GM12878 (cell line): ENCODE data around the gene SYPL1. TPM values are rescaled to one million over a fixed set of nuclear protein-coding genes. Genes with fewer than 3 reads are reported as not detected.

ENCODE experiments used
- GATAD2B ChIP-seq: fragments of 450-650 bp; conservative IDR thresholded peaks from 2 replicates; pipeline ENCODE4 v1.6.1; 2017; ENCODE audit warnings: low read depth, mild to moderate bottlenecking, moderate library complexity
- MTA3 ChIP-seq: IDR thresholded peaks from 2 replicates; pipeline ENCODE4 v1.6.1; 2012; ENCODE audit warnings: low read length, inconsistent platforms, borderline replicate concordance
- NBN ChIP-seq: fragments of 450-650 bp; IDR thresholded peaks from 2 replicates; pipeline ENCODE4 v1.6.1; 2016
- NFXL1 ChIP-seq: fragments of 450-650 bp; IDR thresholded peaks from 2 replicates; pipeline ENCODE4 v1.6.1; 2017; ENCODE audit warnings: antibody characterized with exemption, mild to moderate bottlenecking, borderline replicate concordance
- NFYA ChIP-seq: IDR thresholded peaks from 2 replicates; pipeline ENCODE4 v1.6.1; 2011; ENCODE audit warnings: low read depth, mild to moderate bottlenecking, low read length, improper control_type of control experiment, borderline replicate concordance
- PAX5 ChIP-seq: IDR thresholded peaks from 2 replicates; pipeline ENCODE4 v1.6.1; 2011; ENCODE audit warnings: low read depth, low read length, borderline replicate concordance
- RFX5 ChIP-seq: IDR thresholded peaks from 2 replicates; pipeline ENCODE4 v1.6.1; 2011; ENCODE audit warnings: low read depth, low read length, improper control_type of control experiment
- STAT1 ChIP-seq: fragments of 450-650 bp; conservative IDR thresholded peaks from 2 replicates; pipeline ENCODE4 v1.6.1; 2014; ENCODE audit warnings: antibody characterized with exemption, mild to moderate bottlenecking
- TARDBP ChIP-seq: IDR thresholded peaks from 2 replicates; pipeline ENCODE4 v1.6.1; 2016; ENCODE audit warnings: borderline replicate concordance
- TCF7 ChIP-seq: IDR thresholded peaks from 2 replicates; pipeline ENCODE4 v1.6.1; 2014; ENCODE audit warnings: antibody characterized with exemption, borderline replicate concordance
- WRNIP1 ChIP-seq: IDR thresholded peaks from 2 replicates; pipeline ENCODE4 v1.6.1; 2011; ENCODE audit warnings: low read depth, low read length, improper control_type of control experiment, borderline replicate concordance
- ZNF622 ChIP-seq: fragments of 450-650 bp; IDR thresholded peaks from 2 replicates; pipeline ENCODE4 v1.6.1; 2017; ENCODE audit warnings: mild to moderate bottlenecking, inconsistent platforms
- polyA plus RNA-seq, 11 experiments: library from polyadenylated mRNA; depleted of rRNA in 4 of 11; unstranded in 6 of 11; stranded (reverse) in 5 of 11; fragments of >200 nt; fragmentation: Nextera tagmentation in 4 of 11; fragmentation: Illumina TruSeq in 1 of 11; extraction: Ambion mirVana in 4 of 11; extraction: Trizol in 1 of 11; gene quantifications; 1 replicate in 1 of 11; 2 replicates in 10 of 11; pipeline versions ENCODE4 v1.2.1 to v1.2.3, GENCODE V29; 2011 to 2016; ENCODE audit warnings: inconsistent platforms in 2 of 11, missing spikeins in 2 of 11, low read depth in 1 of 11
- total RNA-seq, 4 experiments: library from RNA; depleted of rRNA in 3 of 4; stranded (reverse); fragments of >200 nt in 3 of 4; fragmentation: Illumina TruSeq in 1 of 4; extraction: Trizol in 1 of 4; gene quantifications; 2 replicates each; pipeline versions ENCODE4 v1.2.1 to v1.2.3, GENCODE V29; 2013 to 2021
- TF ChIP-seq, protein P1 (sequence below): fragments of 450-650 bp; IDR thresholded peaks from 2 replicates; pipeline ENCODE4 v1.6.1; 2016; ENCODE audit warnings: mild to moderate bottlenecking
- TF ChIP-seq, protein P2 (sequence below): IDR thresholded peaks from 2 replicates; pipeline ENCODE4 v1.6.1; 2012; ENCODE audit warnings: improper control_type of control experiment, low read depth, low read length; ENCODE audit not compliant: insufficient replicate concordance
- TF ChIP-seq, protein P3 (sequence below): IDR thresholded peaks from 2 replicates; pipeline ENCODE4 v1.6.1; 2011; ENCODE audit warnings: mild to moderate bottlenecking, low read depth, low read length, moderate library complexity; ENCODE audit not compliant: insufficient replicate concordance
- TF ChIP-seq, protein P4 (sequence below): fragments of 450-650 bp; IDR thresholded peaks from 2 replicates; pipeline ENCODE4 v1.6.1; 2017; ENCODE audit warnings: mild to moderate bottlenecking, moderate library complexity

SYPL1 gene
- total and polyA plus RNA-seq, 10 of the 15 experiments (the other 5 are each of a cell fraction or from before 2014, with no cell fraction given): 34.5 to 177 (median 87.3) TPM

DNA sequence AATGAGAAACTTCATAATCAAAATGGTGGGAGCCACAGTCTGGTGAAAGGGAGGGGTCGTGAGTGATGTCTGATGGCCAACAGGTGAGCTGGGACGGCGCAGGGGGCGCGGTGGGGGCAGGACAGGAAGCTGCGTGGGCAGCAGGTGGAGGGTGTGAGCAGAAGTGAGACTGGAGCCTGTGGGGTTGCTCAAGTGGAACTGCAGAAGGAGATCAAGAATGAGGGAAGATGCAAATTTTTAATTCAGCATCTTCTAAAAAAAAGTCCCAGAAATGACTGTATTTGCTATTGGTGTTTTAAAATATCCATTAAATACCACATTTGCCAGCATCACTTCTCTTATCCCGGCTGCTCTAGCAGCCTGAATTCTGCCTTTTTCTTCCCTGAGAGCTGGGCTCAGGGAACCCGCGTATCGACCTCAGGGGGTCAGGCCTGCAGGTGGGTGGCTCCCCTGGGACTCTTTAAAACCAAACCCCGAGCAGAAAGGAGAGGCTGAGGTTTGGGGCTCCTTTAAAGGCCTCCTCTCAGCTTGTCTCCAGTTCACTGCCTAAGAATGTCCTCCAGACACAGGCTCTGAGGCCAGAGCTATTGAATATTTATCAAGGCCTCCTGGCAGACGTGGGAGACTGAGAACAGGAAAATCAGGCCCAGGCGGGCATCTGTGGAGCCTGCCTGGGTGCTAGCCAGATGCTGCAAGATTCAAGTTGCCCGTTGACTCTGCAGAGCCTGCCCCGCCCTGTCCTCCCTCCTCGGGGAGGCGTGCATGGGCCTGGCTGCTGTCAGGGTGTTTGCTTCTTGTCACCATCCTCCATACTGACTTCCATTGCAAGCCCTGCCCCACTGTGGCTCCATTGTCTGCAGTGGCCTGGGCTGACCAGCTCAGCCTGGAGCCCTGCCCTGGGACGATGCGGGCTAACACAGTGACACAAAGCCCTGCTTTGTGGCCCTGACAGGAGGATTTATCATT is 53.9 kb downstream of the SYPL1 start (continued):
- TF ChIP-seq NFYA (no peak), MTA3 (no peak; the same call in 1 of the 2 replicates), TARDBP (peak; percentile 62; the same call in 1 of the 2 replicates), NFXL1 (no peak), ZNF622 (no peak), RFX5 (no peak), STAT1 (no peak), PAX5 (peak; percentile 96), NBN (peak; percentile 72; the same call in 1 of the 2 replicates), TCF7 (no peak), GATAD2B (0 out of 2 replicates have a peak, but pooled peaks have one; percentile 31), WRNIP1 (no peak)
- TF ChIP-seq, protein P1, sequence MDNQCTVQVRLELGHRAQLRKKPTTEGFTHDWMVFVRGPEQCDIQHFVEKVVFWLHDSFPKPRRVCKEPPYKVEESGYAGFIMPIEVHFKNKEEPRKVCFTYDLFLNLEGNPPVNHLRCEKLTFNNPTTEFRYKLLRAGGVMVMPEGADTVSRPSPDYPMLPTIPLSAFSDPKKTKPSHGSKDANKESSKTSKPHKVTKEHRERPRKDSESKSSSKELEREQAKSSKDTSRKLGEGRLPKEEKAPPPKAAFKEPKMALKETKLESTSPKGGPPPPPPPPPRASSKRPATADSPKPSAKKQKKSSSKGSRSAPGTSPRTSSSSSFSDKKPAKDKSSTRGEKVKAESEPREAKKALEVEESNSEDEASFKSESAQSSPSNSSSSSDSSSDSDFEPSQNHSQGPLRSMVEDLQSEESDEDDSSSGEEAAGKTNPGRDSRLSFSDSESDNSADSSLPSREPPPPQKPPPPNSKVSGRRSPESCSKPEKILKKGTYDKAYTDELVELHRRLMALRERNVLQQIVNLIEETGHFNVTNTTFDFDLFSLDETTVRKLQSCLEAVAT: 0 out of 2 replicates have a peak, but pooled peaks have one; percentile 11
- TF ChIP-seq, protein P2, sequence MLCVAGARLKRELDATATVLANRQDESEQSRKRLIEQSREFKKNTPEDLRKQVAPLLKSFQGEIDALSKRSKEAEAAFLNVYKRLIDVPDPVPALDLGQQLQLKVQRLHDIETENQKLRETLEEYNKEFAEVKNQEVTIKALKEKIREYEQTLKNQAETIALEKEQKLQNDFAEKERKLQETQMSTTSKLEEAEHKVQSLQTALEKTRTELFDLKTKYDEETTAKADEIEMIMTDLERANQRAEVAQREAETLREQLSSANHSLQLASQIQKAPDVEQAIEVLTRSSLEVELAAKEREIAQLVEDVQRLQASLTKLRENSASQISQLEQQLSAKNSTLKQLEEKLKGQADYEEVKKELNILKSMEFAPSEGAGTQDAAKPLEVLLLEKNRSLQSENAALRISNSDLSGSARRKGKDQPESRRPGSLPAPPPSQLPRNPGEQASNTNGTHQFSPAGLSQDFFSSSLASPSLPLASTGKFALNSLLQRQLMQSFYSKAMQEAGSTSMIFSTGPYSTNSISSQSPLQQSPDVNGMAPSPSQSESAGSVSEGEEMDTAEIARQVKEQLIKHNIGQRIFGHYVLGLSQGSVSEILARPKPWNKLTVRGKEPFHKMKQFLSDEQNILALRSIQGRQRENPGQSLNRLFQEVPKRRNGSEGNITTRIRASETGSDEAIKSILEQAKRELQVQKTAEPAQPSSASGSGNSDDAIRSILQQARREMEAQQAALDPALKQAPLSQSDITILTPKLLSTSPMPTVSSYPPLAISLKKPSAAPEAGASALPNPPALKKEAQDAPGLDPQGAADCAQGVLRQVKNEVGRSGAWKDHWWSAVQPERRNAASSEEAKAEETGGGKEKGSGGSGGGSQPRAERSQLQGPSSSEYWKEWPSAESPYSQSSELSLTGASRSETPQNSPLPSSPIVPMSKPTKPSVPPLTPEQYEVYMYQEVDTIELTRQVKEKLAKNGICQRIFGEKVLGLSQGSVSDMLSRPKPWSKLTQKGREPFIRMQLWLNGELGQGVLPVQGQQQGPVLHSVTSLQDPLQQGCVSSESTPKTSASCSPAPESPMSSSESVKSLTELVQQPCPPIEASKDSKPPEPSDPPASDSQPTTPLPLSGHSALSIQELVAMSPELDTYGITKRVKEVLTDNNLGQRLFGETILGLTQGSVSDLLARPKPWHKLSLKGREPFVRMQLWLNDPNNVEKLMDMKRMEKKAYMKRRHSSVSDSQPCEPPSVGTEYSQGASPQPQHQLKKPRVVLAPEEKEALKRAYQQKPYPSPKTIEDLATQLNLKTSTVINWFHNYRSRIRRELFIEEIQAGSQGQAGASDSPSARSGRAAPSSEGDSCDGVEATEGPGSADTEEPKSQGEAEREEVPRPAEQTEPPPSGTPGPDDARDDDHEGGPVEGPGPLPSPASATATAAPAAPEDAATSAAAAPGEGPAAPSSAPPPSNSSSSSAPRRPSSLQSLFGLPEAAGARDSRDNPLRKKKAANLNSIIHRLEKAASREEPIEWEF: no peak
- TF ChIP-seq, protein P3, sequence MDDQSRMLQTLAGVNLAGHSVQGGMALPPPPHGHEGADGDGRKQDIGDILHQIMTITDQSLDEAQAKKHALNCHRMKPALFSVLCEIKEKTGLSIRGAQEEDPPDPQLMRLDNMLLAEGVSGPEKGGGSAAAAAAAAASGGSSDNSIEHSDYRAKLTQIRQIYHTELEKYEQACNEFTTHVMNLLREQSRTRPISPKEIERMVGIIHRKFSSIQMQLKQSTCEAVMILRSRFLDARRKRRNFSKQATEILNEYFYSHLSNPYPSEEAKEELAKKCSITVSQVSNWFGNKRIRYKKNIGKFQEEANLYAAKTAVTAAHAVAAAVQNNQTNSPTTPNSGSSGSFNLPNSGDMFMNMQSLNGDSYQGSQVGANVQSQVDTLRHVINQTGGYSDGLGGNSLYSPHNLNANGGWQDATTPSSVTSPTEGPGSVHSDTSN: no peak
- TF ChIP-seq, protein P4, sequence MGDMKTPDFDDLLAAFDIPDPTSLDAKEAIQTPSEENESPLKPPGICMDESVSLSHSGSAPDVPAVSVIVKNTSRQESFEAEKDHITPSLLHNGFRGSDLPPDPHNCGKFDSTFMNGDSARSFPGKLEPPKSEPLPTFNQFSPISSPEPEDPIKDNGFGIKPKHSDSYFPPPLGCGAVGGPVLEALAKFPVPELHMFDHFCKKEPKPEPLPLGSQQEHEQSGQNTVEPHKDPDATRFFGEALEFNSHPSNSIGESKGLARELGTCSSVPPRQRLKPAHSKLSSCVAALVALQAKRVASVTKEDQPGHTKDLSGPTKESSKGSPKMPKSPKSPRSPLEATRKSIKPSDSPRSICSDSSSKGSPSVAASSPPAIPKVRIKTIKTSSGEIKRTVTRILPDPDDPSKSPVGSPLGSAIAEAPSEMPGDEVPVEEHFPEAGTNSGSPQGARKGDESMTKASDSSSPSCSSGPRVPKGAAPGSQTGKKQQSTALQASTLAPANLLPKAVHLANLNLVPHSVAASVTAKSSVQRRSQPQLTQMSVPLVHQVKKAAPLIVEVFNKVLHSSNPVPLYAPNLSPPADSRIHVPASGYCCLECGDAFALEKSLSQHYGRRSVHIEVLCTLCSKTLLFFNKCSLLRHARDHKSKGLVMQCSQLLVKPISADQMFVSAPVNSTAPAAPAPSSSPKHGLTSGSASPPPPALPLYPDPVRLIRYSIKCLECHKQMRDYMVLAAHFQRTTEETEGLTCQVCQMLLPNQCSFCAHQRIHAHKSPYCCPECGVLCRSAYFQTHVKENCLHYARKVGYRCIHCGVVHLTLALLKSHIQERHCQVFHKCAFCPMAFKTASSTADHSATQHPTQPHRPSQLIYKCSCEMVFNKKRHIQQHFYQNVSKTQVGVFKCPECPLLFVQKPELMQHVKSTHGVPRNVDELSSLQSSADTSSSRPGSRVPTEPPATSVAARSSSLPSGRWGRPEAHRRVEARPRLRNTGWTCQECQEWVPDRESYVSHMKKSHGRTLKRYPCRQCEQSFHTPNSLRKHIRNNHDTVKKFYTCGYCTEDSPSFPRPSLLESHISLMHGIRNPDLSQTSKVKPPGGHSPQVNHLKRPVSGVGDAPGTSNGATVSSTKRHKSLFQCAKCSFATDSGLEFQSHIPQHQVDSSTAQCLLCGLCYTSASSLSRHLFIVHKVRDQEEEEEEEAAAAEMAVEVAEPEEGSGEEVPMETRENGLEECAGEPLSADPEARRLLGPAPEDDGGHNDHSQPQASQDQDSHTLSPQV: no peak
